ENCODE results near the gene KNL1. TPM values are rescaled to one million over a fixed set of nuclear protein-coding genes. Genes with fewer than 3 reads are reported as not detected.

The KNL1 gene
- total and polyA plus RNA-seq, 2 of the 8 experiments (the other 6 are each of a cell fraction or from before 2014, with no cell fraction given), result 4.4 to 22.5 TPM

DNA sequence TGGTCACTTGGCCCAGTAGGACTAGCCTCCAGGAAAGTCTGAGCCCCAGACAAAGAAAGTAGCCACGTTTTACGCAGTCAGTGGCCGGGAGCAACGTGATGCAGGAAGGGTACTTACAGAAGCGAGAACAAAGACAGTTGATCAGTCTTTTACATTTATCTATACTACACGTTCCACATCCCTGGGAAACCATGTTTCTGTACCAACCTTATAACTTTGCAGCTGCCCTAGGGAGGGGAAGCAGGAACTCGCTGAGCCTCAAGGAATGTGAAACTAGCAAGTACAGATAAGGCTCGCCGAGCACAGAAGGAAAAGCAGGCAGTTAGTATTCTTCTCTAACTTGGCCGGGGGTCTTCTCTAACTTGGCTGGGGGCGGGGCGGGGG, 3.4 kb upstream of the KNL1 start (continued):
- TF ChIP-seq RXRA (IDR thresholded peaks at IDR 0.05; ENCODE audit: insufficient read depth, low read depth, low read length), result no peak
- no peak for TF ChIP-seq JUN (IDR thresholded peaks at IDR 0.05; ENCODE audit: low read depth, low read length)
- TF ChIP-seq CBX5 (IDR thresholded peaks at IDR 0.05; ENCODE audit: low read depth, low read length), result no peak
- no peak for TF ChIP-seq NANOG (IDR thresholded peaks at IDR 0.05; ENCODE audit: insufficient read depth, low read depth, low read length, poor library complexity, severe bottlenecking)

All from H1 (cell line).